Uterus (tissue), 4 donors: Measurements from ENCODE around the gene ADAMTS4. TPM values are rescaled to one million over a fixed set of nuclear protein-coding genes. Genes with fewer than 3 reads are reported as not detected.

Source experiments
- DNase-seq, 2 donors: peaks; one replicate each; pipeline ENCODE4 v3.0.0-alpha.2; 2019 to 2020
- H3K27ac ChIP-seq, 2 donors: fragments of 200-600 bp; sonication (generic); 1 replicate in 1 of 2; 2 replicates in 1 of 2; pipeline ENCODE4 v1.5.1; 2016 to 2018
- H3K27me3 ChIP-seq, 2 donors: fragments of 200-600 bp; sonication (generic); one replicate each; pipeline ENCODE4 v1.5.1; 2018 to 2019; ENCODE audit warnings: control low read depth in 1 of 2
- H3K36me3 ChIP-seq, 2 donors: fragments of 200-600 bp; sonication (generic); one replicate each; pipeline ENCODE4 v1.5.1; 2019; ENCODE audit warnings: control low read depth in 1 of 2
- H3K4me1 ChIP-seq, 2 donors: fragments of 200-600 bp; sonication (generic); one replicate each; pipeline ENCODE4 v1.5.1; 2018 to 2019; ENCODE audit warnings: control low read depth in 1 of 2
- H3K4me3 ChIP-seq, 2 donors: fragments of 200-600 bp; sonication (generic); 1 replicate in 1 of 2; 2 replicates in 1 of 2; pipeline ENCODE4 v1.5.1; 2018 to 2019; ENCODE audit warnings: mild to moderate bottlenecking in 1 of 2
- H3K9me3 ChIP-seq, 2 donors: fragments of 200-600 bp; sonication (generic); one replicate each; pipeline ENCODE4 v1.5.1; 2019; ENCODE audit warnings: control low read depth in 1 of 2
- CTCF ChIP-seq, 4 experiments: fragments of 200-600 bp in 2 of 4; fragments of 450-650 bp in 2 of 4; sonication (generic) in 2 of 4; IDR thresholded peaks; one replicate each; pipeline ENCODE4 v1.5.1; 2016 to 2019; ENCODE audit warnings: antibody characterized with exemption in 4 of 4, mild to moderate bottlenecking in 2 of 4, moderate library complexity in 1 of 4
- POLR2A ChIP-seq, 2 donors: fragments of 450-650 bp; IDR thresholded peaks; one replicate each; pipeline ENCODE4 v1.6.1; 2016; ENCODE audit warnings: antibody characterized with exemption in 2 of 2, mild to moderate bottlenecking in 1 of 2, moderate library complexity in 1 of 2
- intact Hi-C: fragments of 100-400 bp; cut with DNase I; formaldehyde crosslinking; loops from one replicate; pipeline ENCODE4 v1.15.1; 2023; ENCODE audit warnings: low total_unique reads
- total RNA-seq, 4 donors: library from RNA; depleted of rRNA in 3 of 4; stranded (reverse); fragments of >200 nt in 3 of 4; gene quantifications; one replicate each; pipeline versions ENCODE4 v1.1.0 to v1.2.4, GENCODE V29; 2014 to 2023
- donor health status: DM: yes; HTN: yes; CAD: no.

The ADAMTS4 gene
- total RNA-seq, 4 donors from 2014 or later: 1.3 to 41.5 (median 10.9) TPM

DNA sequence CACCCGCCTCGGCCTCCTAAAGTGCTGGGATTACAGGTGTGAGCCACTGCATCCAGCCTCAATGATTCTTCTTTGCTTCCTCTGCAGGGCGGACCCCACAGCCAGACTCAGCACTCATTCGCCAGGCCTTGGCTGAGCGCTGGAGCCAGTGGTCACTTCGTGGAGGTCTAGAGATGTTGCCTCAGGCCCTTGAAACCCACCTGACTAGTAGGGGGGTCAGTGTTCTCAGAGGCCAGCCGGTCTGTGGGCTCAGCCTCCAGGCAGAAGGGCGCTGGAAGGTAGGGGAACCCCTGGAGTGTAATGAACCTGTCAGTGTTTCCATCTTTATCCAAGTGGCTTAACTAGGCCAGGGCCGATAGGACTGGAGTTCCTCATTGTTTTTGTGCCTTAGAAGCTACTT, 29.9 kb downstream of the ADAMTS4 start:
- Histone ChIP-seq H3K9me3 (no peaks in the 10 kb centered on the region), H3K36me3 (no peaks in the 10 kb centered on the region)
- DNase-seq: no peak

DNA sequence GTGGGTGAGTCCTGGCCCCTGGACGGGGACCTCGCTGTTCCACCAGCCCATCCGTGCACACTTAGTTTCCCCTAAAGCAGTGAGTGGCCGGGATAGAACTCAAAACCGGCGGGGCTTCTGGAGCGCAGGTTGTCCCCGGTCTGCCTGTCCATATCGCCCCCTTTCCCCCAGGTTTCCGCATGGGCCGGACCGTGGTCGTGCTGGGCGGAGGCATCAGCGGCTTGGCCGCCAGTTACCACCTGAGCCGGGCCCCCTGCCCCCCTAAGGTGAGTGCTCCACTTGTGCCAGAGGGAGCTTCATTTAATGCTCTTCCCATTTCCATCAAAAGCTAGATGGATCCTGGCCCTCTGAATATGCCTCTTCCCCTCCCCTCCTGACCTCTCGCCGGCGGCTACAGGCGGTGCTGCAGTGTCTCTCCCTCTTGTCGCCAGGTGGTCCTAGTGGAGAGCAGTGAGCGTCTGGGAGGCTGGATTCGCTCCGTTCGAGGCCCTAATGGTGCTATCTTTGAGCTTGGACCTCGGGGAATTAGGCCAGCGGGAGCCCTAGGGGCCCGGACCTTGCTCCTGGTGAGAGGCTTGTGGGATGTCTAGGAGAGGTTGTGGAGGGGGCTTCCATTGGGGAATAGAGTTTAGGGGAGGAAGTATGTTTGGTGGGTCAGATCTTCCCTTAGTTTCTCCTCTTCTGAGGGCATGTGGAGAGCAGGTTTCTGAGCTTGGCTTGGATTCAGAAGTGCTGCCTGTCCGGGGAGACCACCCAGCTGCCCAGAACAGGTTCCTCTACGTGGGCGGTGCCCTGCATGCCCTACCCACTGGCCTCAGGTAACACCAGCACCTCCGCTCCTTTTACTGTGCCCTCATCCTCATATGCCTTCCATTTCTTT, 31.9 kb downstream of the ADAMTS4 start:
- Histone ChIP-seq H3K9me3 (no peaks in the 10 kb centered on the region), H3K4me3 (peak overlapping the region; percentile 51 to 66), H3K36me3 (no peaks in the 10 kb centered on the region), H3K27ac (peak overlapping the region; percentile 72 to 90), H3K4me1 (peaks cover 0 to 4% of the 10 kb centered on the region in 2 donors), H3K27me3 (no peaks in the 10 kb centered on the region)
- intact Hi-C loops: no loop called here
- TF ChIP-seq CTCF (IDR thresholded peaks at IDR 0.05) (no peak), POLR2A (IDR thresholded peaks at IDR 0.05) (no peak)
- no peak for DNase-seq

More for the DNA sequence above, 29.9 kb downstream of the ADAMTS4 start:
- no peaks in the 10 kb centered on the region for H3K27me3 ChIP-seq
- no peak for TF ChIP-seq CTCF (IDR thresholded peaks at IDR 0.05)
- no peak for TF ChIP-seq POLR2A (IDR thresholded peaks at IDR 0.05)
- intact Hi-C loops: no loop called here
- no peak overlapping the region for H3K27ac ChIP-seq
- H3K4me3 ChIP-seq: no peak overlapping the region
- H3K4me1 ChIP-seq: peaks cover 0 to 12% of the 10 kb centered on the region in 2 donors

- Histone ChIP-seq H3K9me3 (no peaks in the 10 kb centered on the region), H3K4me1 (peaks cover 0 to 8% of the 10 kb centered on the region in 2 donors), H3K27ac (peak within 1 kb of the TSS; percentile 82 to 90), H3K36me3 (no peaks in the 10 kb centered on the region), H3K4me3 (peak within 1 kb of the TSS; percentile 51 to 66), H3K27me3 (no peaks in the 10 kb centered on the region)
- peak; percentile 22 to 58 for TF ChIP-seq POLR2A (IDR thresholded peaks at IDR 0.05)
- peak; percentile 17 to 35 (median 34) for TF ChIP-seq CTCF (IDR thresholded peaks at IDR 0.05)
- intact Hi-C loops: no loop called here
- peak; percentile 93 to 97 for DNase-seq
These were observed 32.8 kb downstream of the ADAMTS4 start, which contains the start of gene PPOX for GRCh38 chr1:161165742-161166668. Gene PPOX, plus strand, starts transcription at chr1:161166426. Its CDS starts 422 bp downstream, at chr1:161166848.

GRCh38 chr1:161164901-161165610, 33.8 kb downstream of the ADAMTS4 start:
- peaks cover 0 to 8% of the 10 kb centered on the region in 2 donors for H3K4me1 ChIP-seq
- no peak for DNase-seq
- H3K27me3 ChIP-seq: no peaks in the 10 kb centered on the region
- intact Hi-C loops: no loop called here
- no peak for TF ChIP-seq CTCF (IDR thresholded peaks at IDR 0.05)
- no peak for TF ChIP-seq POLR2A (IDR thresholded peaks at IDR 0.05)
- H3K36me3 ChIP-seq: no peaks in the 10 kb centered on the region
- H3K27ac ChIP-seq: peak overlapping the region; percentile 82 to 90
- peak overlapping the region; percentile 51 to 66 for H3K4me3 ChIP-seq
- no peaks in the 10 kb centered on the region for H3K9me3 ChIP-seq
